Activated CD4-positive, alpha-beta T cell treated with anti-CD3 and anti-CD28 coated beads for 24 hours (primary cell): ENCODE measurements around the gene OBP2B.
A peak's percentile ranks its signal among the peaks of the same experiment; 100 is the strongest.
"Not testable (repeated sequence)": the region's sequence is repeated elsewhere in the genome, so short reads cannot be mapped to it uniquely, and the experiment has no call there.

Source experiments
- DNase-seq, 2 donors: peaks; one replicate each; pipeline ENCODE4 v3.0.0-alpha.2; 2020; ENCODE audit warnings: low read depth in 2 of 2

Gene OBP2B

DNA sequence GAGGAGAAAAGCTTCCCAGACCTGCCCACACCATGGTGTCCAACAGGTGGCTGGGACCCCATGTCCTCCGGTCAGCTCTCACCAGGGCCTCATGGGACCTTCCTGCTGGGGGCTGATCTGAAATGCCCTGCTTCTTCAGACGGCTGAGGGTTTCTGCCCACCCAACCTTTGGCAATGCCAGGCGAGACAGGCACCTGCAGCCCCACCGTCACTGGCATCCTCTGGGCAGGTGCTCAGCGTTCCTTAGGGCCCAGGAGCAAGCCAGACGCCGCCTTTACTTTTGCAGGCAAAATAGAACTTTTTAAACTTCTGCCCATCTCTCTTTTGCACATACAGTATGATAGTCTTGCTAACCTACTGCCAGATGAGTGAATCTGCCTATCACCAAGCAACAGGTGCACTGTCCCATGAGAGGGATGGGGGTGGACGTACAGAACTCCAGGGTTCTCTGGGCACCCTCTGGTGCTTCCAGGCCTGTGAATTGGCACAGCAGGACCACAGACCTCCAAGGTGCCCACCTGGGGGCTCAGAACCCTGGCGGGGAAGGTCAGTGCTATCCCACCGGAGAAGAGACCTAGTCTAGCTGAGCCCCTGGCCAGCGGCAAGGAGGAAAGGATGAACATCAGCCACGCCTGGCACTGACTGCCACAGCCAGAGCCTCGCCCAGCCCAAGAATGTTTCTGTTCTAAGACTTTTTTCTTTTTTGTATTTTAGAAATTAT, 7.5 kb downstream of the OBP2B start:
- no peak for DNase-seq

GRCh38 chr9:133200631-133201030, 8.4 kb downstream of the OBP2B start:
- DNase-seq: no peak

- DNase-seq: peak; percentile 17 to 35
Measured at GRCh38 chr9:133199648-133200321, 9.3 kb downstream of the OBP2B start.

GRCh38 chr9:133195029-133195428, 14.0 kb downstream of the OBP2B start:
- DNase-seq: no peak

- no peak for DNase-seq
Measured at GRCh38 chr9:133194597-133194996, 14.5 kb downstream of the OBP2B start.

GRCh38 chr9:133191989-133192388, 17.1 kb downstream of the OBP2B start:
- DNase-seq: no peak

DNA sequence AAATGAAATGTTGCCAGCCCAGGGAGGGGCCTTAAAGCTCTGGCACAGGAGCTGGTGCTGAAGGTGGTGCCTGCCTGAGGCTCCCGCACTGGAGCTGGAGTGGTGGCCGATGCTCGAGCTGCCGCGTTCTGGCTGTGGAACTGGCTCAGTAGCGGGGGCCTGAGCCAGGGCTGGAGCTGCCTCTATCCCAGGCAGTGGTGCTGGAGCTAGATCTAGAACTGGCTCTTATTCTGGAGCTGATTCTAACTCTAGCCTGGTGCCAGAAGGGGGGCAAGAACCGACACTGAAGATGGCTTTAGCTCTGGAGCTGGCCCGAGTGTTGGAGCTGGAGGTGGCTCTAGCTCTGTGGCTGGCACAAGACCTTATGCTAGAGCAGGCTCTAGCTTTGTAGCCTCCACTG, 19.2 kb downstream of the OBP2B start:
- no peak for DNase-seq

- DNase-seq: no peak
Measured at GRCh38 chr9:133188843-133189180, 20.2 kb downstream of the OBP2B start.

- DNase-seq: no peak
Measured at GRCh38 chr9:133188006-133188842, 20.8 kb downstream of the OBP2B start.

- DNase-seq: no peak
Measured at GRCh38 chr9:133187561-133188005, 21.5 kb downstream of the OBP2B start.

GRCh38 chr9:133186736-133187135, 22.3 kb downstream of the OBP2B start:
- no peak for DNase-seq

DNA sequence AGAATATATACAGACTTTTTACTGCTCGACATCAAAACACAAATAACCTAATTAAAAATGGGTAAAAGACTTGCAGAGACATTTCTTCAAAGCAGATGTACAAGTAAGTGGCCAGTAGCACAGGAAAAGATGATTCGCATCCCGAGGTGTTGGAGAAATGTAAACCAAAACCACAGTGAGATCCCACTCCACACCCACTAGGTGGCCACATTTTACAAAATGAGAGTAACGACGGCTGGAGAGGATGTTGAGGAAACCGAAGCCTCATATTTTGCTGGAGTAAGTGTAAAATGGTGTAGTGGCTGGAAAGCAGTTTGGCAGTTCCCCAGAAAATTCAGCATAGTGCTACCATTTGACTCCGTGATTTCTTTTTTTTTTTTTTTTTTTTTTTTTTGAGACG, 24.1 kb downstream of the OBP2B start:
- no peak for DNase-seq

DNA sequence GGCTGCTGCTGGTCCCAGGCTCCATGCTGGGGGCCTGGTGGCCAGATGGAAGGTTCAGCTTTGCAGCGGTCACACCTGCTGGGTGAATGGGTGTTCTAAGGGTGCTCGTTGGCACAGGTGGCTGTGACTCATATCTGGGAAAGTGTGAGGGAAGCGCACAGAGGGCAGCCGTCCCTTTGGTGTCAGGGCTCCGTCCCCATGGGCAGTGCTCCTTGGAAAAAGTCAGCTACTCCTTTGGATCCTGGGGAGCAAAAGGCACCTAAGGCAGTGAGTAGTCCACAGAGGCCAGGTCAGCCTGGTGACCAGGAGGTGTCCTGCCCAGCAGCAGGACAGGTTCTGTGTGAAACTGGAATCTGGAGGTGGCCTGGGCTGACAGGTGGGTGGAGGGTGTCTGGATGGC, 26.9 kb downstream of the OBP2B start:
- DNase-seq: no peak

- DNase-seq: no peak
Measured at GRCh38 chr9:133181561-133181960, 27.5 kb downstream of the OBP2B start.

DNA sequence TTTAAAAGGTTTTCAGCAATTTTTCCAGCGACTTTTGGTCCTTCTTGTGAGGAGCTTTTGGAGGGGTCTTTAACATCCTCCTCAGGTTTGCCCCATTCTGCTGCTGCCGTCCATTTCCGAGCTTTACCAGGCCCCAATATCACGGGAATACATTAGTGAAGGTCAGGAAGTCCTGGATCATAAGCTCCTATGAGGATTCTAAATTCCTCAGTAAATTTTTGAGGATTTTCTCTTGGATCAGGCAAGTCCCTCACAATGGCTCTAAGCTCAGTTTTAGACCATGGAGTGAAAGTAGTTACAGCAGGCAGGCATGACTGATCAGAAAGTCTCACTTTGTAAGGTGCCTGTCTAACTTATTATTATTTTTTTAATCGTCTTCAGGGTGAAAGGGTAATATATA, 28.1 kb downstream of the OBP2B start:
- no peak for DNase-seq

DNA sequence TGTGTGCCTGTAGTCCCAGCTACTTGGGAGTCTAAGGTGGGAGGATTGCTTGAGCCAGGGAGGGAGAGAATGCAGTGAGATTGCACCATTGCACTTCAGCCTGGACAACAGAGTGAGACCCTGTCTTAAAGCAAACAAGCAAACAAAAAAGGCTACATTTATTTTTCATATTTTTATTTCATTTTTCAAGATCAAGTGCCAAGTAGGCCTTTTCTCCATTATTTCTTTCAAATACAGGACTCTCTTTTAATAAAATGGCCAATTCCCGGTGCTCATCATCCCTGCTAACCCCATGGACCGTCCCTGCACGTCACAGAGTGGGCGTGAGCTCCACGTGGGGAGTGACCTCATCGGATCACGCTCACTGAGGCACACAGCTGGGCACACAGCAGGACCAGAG, 36.0 kb downstream of the OBP2B start:
- DNase-seq: no peak

DNA sequence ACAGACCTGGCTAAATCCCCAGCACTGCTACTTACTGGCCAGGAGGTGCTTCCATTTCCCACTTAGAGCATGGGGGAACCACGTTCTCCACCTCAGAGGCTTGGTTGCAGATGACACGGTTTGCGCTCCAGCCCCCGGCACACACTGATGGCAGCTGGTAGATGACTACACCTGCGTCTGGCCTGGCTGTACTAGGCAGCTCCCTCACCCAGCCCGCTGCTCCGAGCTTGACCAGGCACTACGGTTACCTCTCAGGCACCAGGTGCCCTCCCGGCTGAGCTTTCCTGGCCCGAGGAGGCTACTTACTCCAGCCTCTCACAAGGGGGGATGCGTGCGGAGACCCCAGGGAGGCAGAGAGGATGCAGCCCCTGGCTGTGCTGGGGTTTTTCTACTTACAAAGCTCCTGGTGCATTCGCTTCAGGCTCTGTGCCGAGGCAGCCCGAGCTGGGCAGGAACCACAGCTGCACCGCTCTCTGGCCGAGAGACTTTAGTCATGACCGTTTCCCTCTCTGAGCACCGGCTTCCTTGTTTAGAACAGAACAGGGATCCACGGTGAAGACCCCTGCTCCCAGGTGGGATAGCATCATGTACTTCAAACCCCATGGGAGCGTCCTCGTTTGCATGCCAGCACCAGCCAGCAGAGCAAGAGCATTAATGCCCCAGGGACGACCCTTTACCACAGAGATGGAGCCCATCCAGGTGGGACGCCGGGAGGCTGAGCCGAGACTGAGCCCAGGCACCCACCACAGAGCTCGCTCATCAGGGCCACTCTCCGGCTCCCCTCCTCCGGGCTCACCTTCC, 37.7 kb downstream of the OBP2B start:
- DNase-seq: no peak

GRCh38 chr9:133170716-133171115, 38.3 kb downstream of the OBP2B start:
- no peak for DNase-seq

- not testable (repeated sequence) for DNase-seq
Measured at GRCh38 chr9:133169687-133170086, 39.4 kb downstream of the OBP2B start.

DNA sequence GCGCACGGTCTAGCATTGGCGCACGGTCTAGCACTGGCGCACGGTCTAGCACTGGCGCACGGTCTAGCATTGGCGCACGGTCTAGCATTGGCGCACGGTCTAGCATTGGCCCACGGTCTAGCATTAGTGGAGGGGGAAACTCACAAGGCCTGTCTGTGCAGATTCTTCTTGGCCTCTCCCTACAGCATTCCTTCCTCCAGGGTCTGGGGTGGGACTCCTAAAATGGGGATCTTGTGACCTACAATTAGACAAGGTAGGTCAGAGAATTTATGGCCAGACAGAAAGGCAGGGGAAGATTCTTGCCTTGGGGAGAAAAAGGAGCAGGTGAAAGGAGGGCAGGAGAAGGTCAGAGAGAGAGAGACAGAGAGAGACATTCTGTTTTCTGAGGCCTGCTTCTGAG, 39.9 kb downstream of the OBP2B start:
- DNase-seq: no peak

GRCh38 chr9:133168432-133168831, 40.6 kb downstream of the OBP2B start:
- DNase-seq: no peak

GRCh38 chr9:133167769-133168168, 41.3 kb downstream of the OBP2B start:
- no peak for DNase-seq
